ENCODE measurements around the gene TMBIM4.

DNA sequence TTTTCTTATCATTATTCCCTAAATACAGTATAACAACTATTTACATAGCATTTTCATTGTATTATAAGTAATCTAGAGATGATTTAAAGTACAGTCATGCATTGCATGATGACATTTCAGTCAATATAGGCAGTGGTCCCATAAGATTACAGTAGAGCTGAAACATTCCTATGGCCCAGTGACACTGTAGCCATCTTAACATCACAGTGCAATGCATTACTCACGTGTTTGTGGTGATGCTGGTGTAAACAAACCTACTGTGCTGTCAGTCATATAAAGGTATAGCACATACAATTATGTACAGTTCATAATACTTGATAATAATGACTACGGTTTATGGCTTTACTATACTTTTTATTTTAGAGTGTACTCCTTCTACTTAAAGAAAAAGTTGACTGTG, 52.6 kb downstream of the TMBIM4 start:
- TF ChIP-seq POLR2AphosphoS5 (IDR thresholded peaks at IDR 0.05; ENCODE audit: low read depth, low read length) (no peak), POLR2A (IDR thresholded peaks at IDR 0.05; ENCODE audit: low read depth, low read length) (no peak), TAF1 (IDR thresholded peaks at IDR 0.05; ENCODE audit: low read depth, low read length) (no peak), SPI1 (IDR thresholded peaks at IDR 0.05; ENCODE audit: low read depth, low read length) (no peak)
